NCI-H345 treated with DMSO at 0.1 percent for 48 hours (cell line): ENCODE measurements around the gene MED10.

Source experiments
- DNase-seq: peaks from one replicate; lab custom pipeline; 2025; ENCODE audit not compliant: unreplicated experiment; lab: John Stamatoyannopoulos, UW

MED10 gene

GRCh38 chr5:6353602-6354302 is 24.6 kb downstream of the MED10 start:
- DNase-seq: no peak

GRCh38 chr5:6350277-6351090 is 27.9 kb downstream of the MED10 start:
- no peak for DNase-seq

GRCh38 chr5:6349387-6349786 is 29.0 kb downstream of the MED10 start:
- DNase-seq: no peak

- no peak for DNase-seq
Observed at GRCh38 chr5:6348476-6349000, 29.8 kb downstream of the MED10 start.

- no peak for DNase-seq
Observed at GRCh38 chr5:6347673-6348072, 30.7 kb downstream of the MED10 start.

- DNase-seq: no peak
Observed at GRCh38 chr5:6347165-6347564, 31.2 kb downstream of the MED10 start.

- DNase-seq: no peak
Observed at GRCh38 chr5:6344593-6344989, 33.8 kb downstream of the MED10 start.

- DNase-seq: no peak
Observed at GRCh38 chr5:6343951-6344592, 34.3 kb downstream of the MED10 start.

- peak; percentile 91 for DNase-seq
Observed at GRCh38 chr5:6342689-6343315, 35.5 kb downstream of the MED10 start.

- DNase-seq: no peak
Observed at GRCh38 chr5:6340100-6340499, 38.2 kb downstream of the MED10 start.

GRCh38 chr5:6338871-6339270 is 39.5 kb downstream of the MED10 start:
- DNase-seq: no peak

- DNase-seq: no peak
Observed at GRCh38 chr5:6338135-6338534, 40.2 kb downstream of the MED10 start.

- no peak for DNase-seq
Observed at GRCh38 chr5:6333182-6333905, 45.0 kb downstream of the MED10 start.

- DNase-seq: no peak
Observed at GRCh38 chr5:6328173-6328572, 50.2 kb downstream of the MED10 start.

- no peak for DNase-seq
Observed at GRCh38 chr5:6326776-6327175, 51.6 kb downstream of the MED10 start.

- no peak for DNase-seq
Observed at GRCh38 chr5:6322163-6322713, 56.1 kb downstream of the MED10 start.
